Activated T-cell treated with anti-CD3 and anti-CD28 coated beads for 24 hours (primary cell): ENCODE measurements around the gene MGA.

ENCODE experiments used
- DNase-seq: peaks from one replicate; pipeline ENCODE4 v3.0.0-alpha.2; 2020; ENCODE audit warnings: low read depth

Gene MGA

GRCh38 chr15:41658689-41659088 is 1.5 kb upstream of the MGA start:
- DNase-seq = no peak

- DNase-seq = no peak
These were observed 1.0 kb upstream of the MGA start for GRCh38 chr15:41659190-41659589.

GRCh38 chr15:41659855-41660234 is 360 bp upstream of the MGA start:
- DNase-seq = no peak

- DNase-seq = no peak
These were observed 893 bp downstream of the MGA start for GRCh38 chr15:41661078-41661517.

- peak; percentile 55 for DNase-seq
These were observed 1.5 kb downstream of the MGA start for GRCh38 chr15:41661518-41662225.

- DNase-seq = no peak
These were observed 6.2 kb downstream of the MGA start for GRCh38 chr15:41666353-41666920.

GRCh38 chr15:41669701-41670100 is 9.5 kb downstream of the MGA start:
- DNase-seq = no peak

- no peak for DNase-seq
These were observed 11.7 kb downstream of the MGA start for GRCh38 chr15:41671656-41672648.

- no peak for DNase-seq
These were observed 15.1 kb downstream of the MGA start for GRCh38 chr15:41675337-41675736.

GRCh38 chr15:41678742-41679141 is 18.5 kb downstream of the MGA start:
- no peak for DNase-seq

- no peak for DNase-seq
These were observed 23.8 kb downstream of the MGA start for GRCh38 chr15:41683955-41684354.

GRCh38 chr15:41688671-41689070 is 28.5 kb downstream of the MGA start:
- no peak for DNase-seq

GRCh38 chr15:41689083-41689482 is 28.9 kb downstream of the MGA start:
- DNase-seq = no peak

GRCh38 chr15:41689834-41690233 is 29.6 kb downstream of the MGA start:
- DNase-seq = no peak

GRCh38 chr15:41690636-41691035 is 30.4 kb downstream of the MGA start:
- DNase-seq = no peak

- no peak for DNase-seq
These were observed 31.3 kb downstream of the MGA start for GRCh38 chr15:41691471-41691870.

GRCh38 chr15:41692049-41692448 is 31.8 kb downstream of the MGA start:
- no peak for DNase-seq

- DNase-seq = no peak
These were observed 33.6 kb downstream of the MGA start for GRCh38 chr15:41693757-41694156.

- DNase-seq = peak; percentile 14
These were observed 35.7 kb downstream of the MGA start for GRCh38 chr15:41695750-41696436.

- DNase-seq = no peak
These were observed 38.6 kb downstream of the MGA start for GRCh38 chr15:41698779-41699178.

GRCh38 chr15:41703120-41703519 is 42.9 kb downstream of the MGA start:
- DNase-seq = no peak

GRCh38 chr15:41713047-41713446 is 52.8 kb downstream of the MGA start:
- no peak for DNase-seq
